ENCODE results near the gene CPM.
"Not testable (repeated sequence)": the region's sequence is repeated elsewhere in the genome, so short reads cannot be mapped to it uniquely, and the experiment has no call there.

CPM gene

DNA sequence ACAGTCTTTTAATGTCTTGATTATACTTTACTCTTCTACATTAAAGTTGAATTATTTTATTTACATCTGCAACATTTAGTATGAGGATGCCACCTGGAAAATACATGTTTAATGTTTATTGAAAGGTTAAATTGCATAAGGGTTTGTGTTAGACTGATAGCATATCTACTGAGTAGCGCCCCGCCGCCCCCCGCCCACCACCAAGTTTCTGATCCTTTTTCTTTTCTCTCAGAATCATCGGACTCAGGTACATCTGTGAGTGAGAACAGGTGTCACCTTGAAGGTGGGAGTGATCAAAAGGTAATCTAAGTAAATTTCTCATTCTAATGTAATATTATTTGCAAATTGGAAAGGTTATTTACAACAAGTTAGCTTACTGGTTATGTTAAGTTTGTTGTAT lies 108.8 kb downstream of the CPM start:
- DNase-seq, result no peak

GRCh38 chr12:68823696-68824095 lies 109.3 kb downstream of the CPM start:
- DNase-seq, result no peak

GRCh38 chr12:68821357-68822188 lies 111.4 kb downstream of the CPM start:
- no peak for DNase-seq

DNA sequence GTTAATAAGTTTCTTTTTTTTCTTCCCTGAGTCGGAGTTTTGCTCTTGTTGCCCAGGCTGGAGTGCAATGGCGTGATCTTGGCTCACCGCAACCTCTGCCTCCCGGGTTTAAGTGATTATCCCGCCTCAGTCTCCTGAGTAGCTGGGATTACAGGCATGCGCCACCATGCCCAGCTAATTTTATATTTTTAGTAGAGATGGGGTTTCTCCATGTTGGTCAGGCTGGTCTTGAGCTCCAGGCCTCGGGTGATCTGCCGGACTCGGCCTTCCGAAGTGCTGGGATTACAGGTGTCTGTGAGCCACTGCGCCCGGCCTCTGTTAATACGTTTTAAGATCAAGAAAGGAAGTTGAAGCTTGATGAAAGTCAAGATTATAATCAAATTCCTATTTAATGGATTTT lies 113.5 kb downstream of the CPM start:
- DNase-seq, result not testable (repeated sequence)

- no peak for DNase-seq
Observed at GRCh38 chr12:68815928-68816800, 116.8 kb downstream of the CPM start.

- DNase-seq, result no peak
Observed at GRCh38 chr12:68815232-68815927, 117.6 kb downstream of the CPM start.

DNA sequence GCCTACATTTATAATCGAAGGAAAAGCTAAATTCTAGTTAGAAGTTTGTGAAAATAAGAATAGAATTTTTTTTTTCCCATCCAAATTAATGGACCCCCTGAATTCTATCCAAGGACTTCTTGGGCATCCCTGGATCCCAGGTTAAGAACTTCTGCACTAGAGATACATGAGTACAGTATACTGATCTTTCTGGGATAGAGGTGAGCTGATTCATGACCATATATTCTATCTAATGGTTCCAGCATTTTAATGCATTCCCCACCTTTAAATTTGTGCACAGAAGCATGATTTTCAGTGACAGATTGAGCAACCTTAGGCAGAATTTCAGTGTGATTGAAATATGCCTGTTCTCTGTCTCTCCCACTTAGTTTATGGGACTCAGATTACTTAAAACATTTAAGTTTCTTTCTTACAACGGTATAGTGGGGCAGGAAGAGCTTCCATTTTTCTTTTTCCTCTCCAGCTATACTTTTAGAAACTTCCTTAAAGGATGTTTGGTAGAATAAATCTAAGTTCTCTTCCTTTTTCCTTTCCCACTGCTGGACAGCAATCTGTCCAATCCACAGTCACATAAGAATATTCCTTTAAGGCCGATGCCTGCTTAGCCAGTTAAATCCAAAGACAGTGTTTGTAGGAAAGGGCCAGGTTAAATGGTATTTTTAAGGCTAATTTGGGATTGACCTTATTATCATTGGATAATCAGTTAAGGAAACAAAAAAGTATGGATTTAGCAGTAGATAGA lies 118.3 kb downstream of the CPM start:
- DNase-seq, result no peak

GRCh38 chr12:68813242-68813593 lies 119.8 kb downstream of the CPM start:
- no peak for DNase-seq

DNA sequence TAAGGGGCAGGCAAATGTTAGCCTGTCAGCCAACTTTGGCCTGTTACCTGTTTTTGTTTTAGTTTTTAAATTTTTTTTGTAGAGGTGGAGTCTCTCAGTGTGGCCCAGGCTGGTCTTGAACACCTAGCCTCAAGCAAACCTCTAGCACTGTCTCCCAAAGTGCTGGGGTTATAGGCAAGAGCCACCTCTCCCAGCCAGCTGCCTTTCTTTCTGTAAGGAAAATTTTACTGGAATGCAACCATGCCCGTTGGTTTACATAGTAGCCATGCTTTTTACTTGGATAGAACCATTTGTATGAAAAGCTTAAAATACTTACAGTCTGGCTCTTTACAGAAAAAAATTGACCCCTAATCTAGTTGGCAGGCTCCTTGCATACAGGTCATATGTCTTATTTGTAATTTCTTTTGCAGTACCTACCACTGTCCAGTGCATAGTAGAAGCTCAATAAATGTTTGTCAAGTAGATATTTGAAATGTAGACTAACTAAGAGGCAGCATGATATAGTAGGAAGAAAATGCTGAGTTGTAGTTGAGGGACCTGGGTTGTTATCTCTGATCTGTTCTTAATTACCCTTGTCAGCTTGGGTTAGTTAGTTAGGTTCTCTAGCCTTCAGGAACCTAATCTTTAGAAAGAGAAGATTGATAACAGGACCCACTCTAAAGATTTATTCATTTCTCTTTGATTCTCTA lies 120.3 kb downstream of the CPM start:
- DNase-seq, result no peak

GRCh38 chr12:68811573-68811972 lies 121.4 kb downstream of the CPM start:
- DNase-seq, result not testable (repeated sequence)

DNA sequence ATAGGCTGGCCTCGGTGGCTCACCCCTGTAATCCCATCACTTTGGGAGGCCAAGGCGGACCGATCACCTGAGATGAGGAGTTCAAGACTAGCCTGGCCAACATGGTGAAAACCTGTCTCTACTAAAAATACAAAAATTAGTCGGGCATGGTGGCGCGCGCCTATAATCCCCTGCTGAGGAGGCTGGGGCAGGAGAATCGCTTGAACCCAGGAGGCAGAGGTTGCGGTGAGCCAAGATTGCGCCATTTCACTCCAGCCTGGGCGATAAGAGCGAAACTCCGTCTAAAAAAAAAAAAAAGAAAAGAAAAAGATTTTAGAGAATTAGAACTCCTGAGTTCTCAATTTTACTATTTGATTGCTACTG lies 123.0 kb downstream of the CPM start:
- DNase-seq, result not testable (repeated sequence)

DNA sequence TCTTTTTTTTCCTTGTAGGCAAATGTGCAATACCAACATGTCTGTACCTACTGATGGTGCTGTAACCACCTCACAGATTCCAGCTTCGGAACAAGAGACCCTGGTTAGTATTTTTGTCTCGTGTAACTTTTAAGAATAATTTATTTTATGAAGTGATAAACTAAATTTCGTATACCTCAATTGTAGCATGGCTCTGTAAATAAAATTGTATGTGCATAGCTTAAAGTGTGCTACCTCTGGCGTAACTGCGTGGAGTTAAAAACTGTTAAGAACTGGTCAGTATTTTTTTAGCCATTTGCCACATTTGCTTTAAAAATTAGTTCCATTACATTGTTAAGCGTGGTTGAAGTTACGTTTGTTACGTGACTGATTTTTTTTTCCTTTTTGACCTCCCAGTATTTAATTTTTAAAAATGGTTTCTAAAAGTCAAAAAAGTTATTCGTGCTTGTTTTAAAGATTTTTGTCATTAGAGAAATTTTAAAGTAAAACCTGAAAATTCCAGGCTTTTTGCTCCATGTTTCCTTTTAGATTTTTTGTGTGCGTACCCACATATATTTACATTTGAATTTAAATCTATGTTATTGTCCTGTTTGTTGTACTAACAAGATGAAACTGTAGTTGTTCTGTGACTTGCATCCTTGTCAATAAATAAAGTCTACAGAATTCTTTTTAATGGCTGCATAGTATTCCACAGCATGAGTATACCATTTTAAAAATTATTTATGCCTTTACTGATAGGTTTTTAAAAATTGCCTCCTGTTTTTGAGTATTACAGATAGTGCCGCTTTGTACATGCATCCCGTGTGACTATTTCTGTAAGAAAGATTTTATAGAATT lies 123.6 kb downstream of the CPM start:
- no peak for DNase-seq

GRCh38 chr12:68808388-68809189 lies 124.4 kb downstream of the CPM start:
- DNase-seq, result peak; percentile 78 to 86

- peak; percentile 84 to 87 for DNase-seq
Observed at GRCh38 chr12:68807576-68808387, 125.2 kb downstream of the CPM start, which contains the start of gene MDM2. MDM2 (plus strand) TSS chr12:68808177; CDS start chr12:68808478, 301 bp downstream.

- not testable (repeated sequence) for DNase-seq
Observed at GRCh38 chr12:68807274-68807575, 125.7 kb downstream of the CPM start.

DNA sequence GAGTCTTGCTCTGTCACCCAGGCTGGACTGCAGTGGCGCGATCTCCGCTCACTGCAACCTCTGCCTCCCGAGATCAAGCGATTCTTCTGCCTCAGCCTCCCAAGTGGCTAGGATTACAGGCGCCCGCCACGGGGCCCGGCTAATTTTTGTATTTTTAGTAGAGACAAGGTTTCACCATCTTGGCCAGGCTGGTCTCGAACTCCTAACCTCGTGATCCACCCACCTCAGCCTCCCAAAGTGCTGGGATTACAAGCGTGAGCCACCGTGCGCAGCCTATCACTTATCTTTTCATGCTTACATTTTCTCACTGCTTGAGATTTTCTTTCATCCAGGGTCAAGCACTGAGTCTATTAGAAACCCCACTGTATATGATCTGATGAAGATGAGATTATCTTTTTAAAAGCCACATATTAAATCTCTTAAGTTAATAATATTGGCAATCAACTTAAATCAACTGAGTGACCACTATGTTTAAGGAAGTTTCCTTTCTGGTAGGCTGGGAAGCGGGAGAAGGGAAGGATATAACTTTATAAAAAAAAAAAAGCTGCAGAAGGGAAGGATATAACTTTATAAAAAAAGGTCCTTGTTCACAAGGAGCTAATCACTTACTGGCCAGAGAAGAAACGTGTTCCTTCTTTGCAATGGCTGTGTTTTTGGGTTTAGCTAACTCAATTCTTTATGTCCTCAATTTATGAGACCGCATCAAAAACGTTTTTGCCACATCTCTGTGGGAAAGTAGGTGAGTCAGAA lies 126.3 kb downstream of the CPM start:
- DNase-seq, result no peak

- no peak for DNase-seq
Observed at GRCh38 chr12:68805592-68806120, 127.3 kb downstream of the CPM start.
